Epithelial cell of proximal tubule (primary cell): Measurements from ENCODE around the gene NAT10. TPM values are rescaled to one million over a fixed set of nuclear protein-coding genes. Genes with fewer than 3 reads are reported as not detected.

Experiments
- DNase-seq: peaks from one replicate; pipeline ENCODE4 v3.0.0-alpha.2; 2011; ENCODE audit warnings: low read depth
- H3K4me3 ChIP-seq: 2 replicates; pipeline ENCODE4 v1.5.1; 2011; ENCODE audit warnings: low read depth, mild to moderate bottlenecking, low read length
- CTCF ChIP-seq: conservative IDR thresholded peaks from 2 replicates; pipeline ENCODE4 v1.5.1; 2012; ENCODE audit warnings: low read depth, mild to moderate bottlenecking, low read length
- total RNA-seq: library from RNA; depleted of rRNA; stranded (reverse); fragments of >200 nt; gene quantifications from 2 replicates; pipeline ENCODE4 v1.2.3, GENCODE V29; 2015

NAT10 gene
- total RNA-seq, 1 donor from 2014 or later: 19.8 TPM

DNA sequence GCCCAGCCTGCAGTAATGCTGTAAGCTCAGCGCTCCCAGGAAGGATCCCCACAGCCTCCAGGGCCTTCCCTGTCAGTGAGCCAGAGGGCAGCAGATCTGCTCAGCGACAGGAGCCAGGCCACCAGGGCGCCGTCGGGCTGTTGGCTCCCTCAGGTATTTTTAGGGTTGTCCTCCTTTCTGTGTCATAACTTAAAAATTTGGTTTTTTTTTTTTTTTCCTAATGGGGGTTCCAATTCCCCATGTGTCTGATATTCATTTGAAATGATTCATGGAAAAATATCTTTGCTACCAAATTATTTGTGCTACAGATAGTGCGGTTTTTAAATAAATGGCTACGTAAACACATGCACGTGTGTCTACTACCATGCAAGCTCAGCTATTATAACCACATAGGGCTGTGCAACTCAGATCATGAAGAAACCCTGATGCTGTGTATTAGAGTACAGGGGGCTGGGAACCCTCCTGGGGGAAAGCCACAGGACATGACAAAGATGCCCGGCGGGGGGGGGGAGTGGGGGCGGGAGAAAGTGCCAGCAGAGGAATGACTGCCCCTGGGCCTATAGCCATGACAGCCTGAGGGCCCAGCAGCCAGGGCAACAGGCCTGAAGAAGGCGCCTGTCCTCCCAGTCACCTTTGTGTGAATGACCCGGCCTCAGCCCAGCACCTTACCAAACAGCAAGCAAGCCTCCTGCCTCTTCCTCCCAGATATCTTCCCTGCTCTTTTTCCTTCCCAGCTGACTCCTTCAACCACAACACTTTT lies 89.3 kb downstream of the NAT10 start:
- no peak overlapping the region for H3K4me3 ChIP-seq
- DNase-seq: no peak
- no peak for TF ChIP-seq CTCF

Other genes starting within 250 kb of the NAT10 start
- 1.5 and 3.3 TPM in 2 replicates for gene LMO2, start 213.6 kb upstream of the NAT10 start, total RNA-seq
- 172 and 222 TPM in 2 replicates for gene CAPRIN1, start 53.9 kb upstream of the NAT10 start, total RNA-seq